Suprapubic skin (tissue), 4 donors: ENCODE measurements around the gene CEBPB. TPM values are rescaled to one million over a fixed set of nuclear protein-coding genes. Genes with fewer than 3 reads are reported as not detected.
A peak's percentile ranks its signal among the peaks of the same experiment; 100 is the strongest.

Experiments used
- DNase-seq, 2 donors: peaks; one replicate each; pipeline ENCODE4 v3.0.0-alpha.2; 2019; ENCODE audit warnings: low spot score in 2 of 2
- H3K27ac ChIP-seq: fragments of 200-600 bp; sonication (generic); one replicate; pipeline ENCODE4 v1.5.1; 2019
- H3K27me3 ChIP-seq: fragments of 200-600 bp; sonication (generic); one replicate; pipeline ENCODE4 v1.5.1; 2019
- H3K36me3 ChIP-seq: fragments of 200-600 bp; sonication (generic); one replicate; pipeline ENCODE4 v1.5.1; 2019
- H3K4me1 ChIP-seq: fragments of 200-600 bp; sonication (generic); one replicate; pipeline ENCODE4 v1.5.1; 2019
- H3K4me3 ChIP-seq: fragments of 200-600 bp; sonication (generic); one replicate; pipeline ENCODE4 v1.5.1; 2019; ENCODE audit warnings: mild to moderate bottlenecking
- H3K9me3 ChIP-seq: fragments of 200-600 bp; sonication (generic); one replicate; pipeline ENCODE4 v1.5.1; 2019
- CTCF ChIP-seq, 2 donors: fragments of 200-600 bp in 1 of 2; fragments of 450-650 bp in 1 of 2; sonication (generic) in 1 of 2; IDR thresholded peaks; one replicate each; pipeline ENCODE4 v1.5.1; 2016 to 2019; ENCODE audit warnings: antibody characterized with exemption in 2 of 2, mild to moderate bottlenecking in 1 of 2, moderate library complexity in 1 of 2
- EP300 ChIP-seq: sonication (generic); formaldehyde crosslinking; IDR thresholded peaks from one replicate; pipeline ENCODE4 v1.6.1; 2017; ENCODE audit warnings: antibody characterized with exemption
- POLR2A ChIP-seq, 2 donors: fragments of 450-650 bp; IDR thresholded peaks; one replicate each; pipeline ENCODE4 v1.6.1; 2017; ENCODE audit warnings: antibody characterized with exemption in 2 of 2, mild to moderate bottlenecking in 2 of 2, moderate library complexity in 2 of 2
- POLR2AphosphoS5 ChIP-seq, 3 donors: sonication (generic); formaldehyde crosslinking; IDR thresholded peaks; one replicate each; pipeline ENCODE4 v1.6.1; 2017; ENCODE audit warnings: antibody characterized with exemption in 3 of 3
- WGBS: methylation state at CpG from one replicate; pipeline ENCODE4 v1.1.5; 2018; 5-methylcytosine and 5-hydroxymethylcytosine counted together
- total RNA-seq, 4 donors: library from RNA; depleted of rRNA; stranded (reverse); fragments of >200 nt; gene quantifications; one replicate each; pipeline ENCODE4 v1.1.0, GENCODE V29; 2016

Gene CEBPB
- total RNA-seq, 4 donors from 2014 or later: 43.2 to 83.9 (median 69.2) TPM

- Histone ChIP-seq H3K27ac (no peak overlapping the region), H3K36me3 (no peaks in the 10 kb centered on the region), H3K27me3 (no peaks in the 10 kb centered on the region), H3K9me3 (no peaks in the 10 kb centered on the region), H3K4me1 (peaks cover 25% of the 10 kb centered on the region), H3K4me3 (no peak overlapping the region)
- 95% methylated on average over 5 of the region's 5 CpGs for WGBS
- no peak for DNase-seq
- TF ChIP-seq POLR2A (IDR thresholded peaks at IDR 0.05) (no peak), EP300 (no peak), CTCF (IDR thresholded peaks at IDR 0.05) (no peak), POLR2AphosphoS5 (IDR thresholded peaks at IDR 0.05) (no peak)
These were observed 5.2 kb upstream of the CEBPB start for GRCh38 chr20:50185426-50185825.

GRCh38 chr20:50186151-50186885 is 4.3 kb upstream of the CEBPB start:
- peak; percentile 98 to 99 for DNase-seq
- H3K27ac ChIP-seq: no peak overlapping the region
- 21% methylated on average over 15 of the region's 16 CpGs for WGBS

GRCh38 chr20:50186987-50187402 is 3.6 kb upstream of the CEBPB start:
- Histone ChIP-seq H3K27ac (no peak overlapping the region), H3K9me3 (no peaks in the 10 kb centered on the region), H3K36me3 (peaks cover 4% of the 10 kb centered on the region), H3K4me1 (peaks cover 25% of the 10 kb centered on the region), H3K27me3 (no peaks in the 10 kb centered on the region), H3K4me3 (no peak overlapping the region)
- TF ChIP-seq POLR2A (IDR thresholded peaks at IDR 0.05): no peak
- no peak for TF ChIP-seq CTCF (IDR thresholded peaks at IDR 0.05)
- WGBS: 58% methylated on average over 8 of the region's 8 CpGs
- no peak for DNase-seq

More at GRCh38 chr20:50186151-50186885, 4.3 kb upstream of the CEBPB start:
- H3K4me1 ChIP-seq: peaks cover 25% of the 10 kb centered on the region
- H3K4me3 ChIP-seq: no peak overlapping the region
- no peaks in the 10 kb centered on the region for H3K27me3 ChIP-seq
- H3K9me3 ChIP-seq: no peaks in the 10 kb centered on the region
- no peaks in the 10 kb centered on the region for H3K36me3 ChIP-seq
- TF ChIP-seq CTCF (IDR thresholded peaks at IDR 0.05): peak; percentile 97 to 99
- no peak for TF ChIP-seq POLR2A (IDR thresholded peaks at IDR 0.05)

- no peak overlapping the region for H3K27ac ChIP-seq
- H3K36me3 ChIP-seq: peaks cover 4% of the 10 kb centered on the region
- no peaks in the 10 kb centered on the region for H3K9me3 ChIP-seq
- no peak for TF ChIP-seq CTCF (IDR thresholded peaks at IDR 0.05)
- no peak for TF ChIP-seq EP300
- TF ChIP-seq POLR2A (IDR thresholded peaks at IDR 0.05): no peak
- TF ChIP-seq POLR2AphosphoS5 (IDR thresholded peaks at IDR 0.05): no peak
- 59% methylated on average over 5 of the region's 12 CpGs for WGBS
- H3K4me3 ChIP-seq: no peak overlapping the region
- no peaks in the 10 kb centered on the region for H3K27me3 ChIP-seq
- peaks cover 25% of the 10 kb centered on the region for H3K4me1 ChIP-seq
- DNase-seq: no peak
These were observed 3.1 kb upstream of the CEBPB start for GRCh38 chr20:50187403-50188051.

GRCh38 chr20:50188287-50188688 is 2.3 kb upstream of the CEBPB start:
- Histone ChIP-seq H3K36me3 (peaks cover 5% of the 10 kb centered on the region), H3K27ac (no peak overlapping the region), H3K4me3 (no peak overlapping the region), H3K9me3 (no peaks in the 10 kb centered on the region), H3K4me1 (peaks cover 26% of the 10 kb centered on the region), H3K27me3 (no peaks in the 10 kb centered on the region)
- WGBS: 92% methylated on average over 6 of the region's 6 CpGs
- TF ChIP-seq EP300: no peak
- no peak for TF ChIP-seq POLR2AphosphoS5 (IDR thresholded peaks at IDR 0.05)
- TF ChIP-seq POLR2A (IDR thresholded peaks at IDR 0.05): no peak
- no peak for TF ChIP-seq CTCF (IDR thresholded peaks at IDR 0.05)
- DNase-seq: no peak
